WERI-Rb-1 (cell line): ENCODE measurements around the gene SUMF1.

Experiments
- DNase-seq: peaks from one replicate; pipeline ENCODE4 v3.0.0-alpha.2; 2020
- H3K27ac ChIP-seq: fragments of 250-450 bp; sonication (Bioruptor Pico); 2 replicates; pipeline ENCODE4 v1.5.1; 2020; ENCODE audit warnings: mild to moderate bottlenecking, moderate library complexity
- H3K27me3 ChIP-seq: fragments of 250-450 bp; sonication (Bioruptor Pico); 2 replicates; pipeline ENCODE4 v1.5.1; 2021; ENCODE audit warnings: mild to moderate bottlenecking, low read depth, moderate library complexity; ENCODE audit not compliant: insufficient read depth, severe bottlenecking
- H3K36me3 ChIP-seq: fragments of 250-450 bp; sonication (Bioruptor Pico); 2 replicates; pipeline ENCODE4 v1.5.1; 2020; ENCODE audit warnings: mild to moderate bottlenecking, moderate library complexity
- H3K4me3 ChIP-seq: 2 replicates; pipeline ENCODE4 v1.5.1; 2011; ENCODE audit warnings: low read depth, mild to moderate bottlenecking, control low read depth, low read length
- H3K9me3 ChIP-seq: fragments of 250-450 bp; sonication (Bioruptor Pico); 2 replicates; pipeline ENCODE4 v1.5.1; 2021; ENCODE audit warnings: mild to moderate bottlenecking, moderate library complexity; ENCODE audit not compliant: severe bottlenecking
- TF ChIP-seq, protein P1 (sequence below): IDR thresholded peaks from 2 replicates; pipeline ENCODE4 v1.5.1; 2011; ENCODE audit warnings: low read depth, mild to moderate bottlenecking, control low read depth, inconsistent platforms, low read length

Gene SUMF1

DNA sequence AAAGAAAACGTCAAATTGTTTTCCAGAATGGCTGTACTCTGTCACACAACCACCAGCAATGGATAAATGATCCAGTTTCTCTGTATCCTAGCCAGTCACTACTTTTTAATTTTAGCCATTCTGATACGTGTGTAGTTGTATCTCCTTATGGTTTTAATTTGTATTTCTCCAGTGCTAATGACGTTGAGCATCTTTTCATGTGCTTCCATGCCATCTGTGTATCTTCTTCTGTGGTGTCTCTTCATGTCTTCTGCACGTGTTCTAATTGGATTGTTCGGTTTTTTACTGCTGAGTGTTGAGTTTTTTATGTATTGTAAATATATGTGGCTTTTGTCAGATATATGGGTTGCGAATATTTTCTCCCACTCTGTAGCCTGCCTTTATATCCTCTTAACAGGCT is 81.9 kb downstream of the SUMF1 start:
- Histone ChIP-seq H3K27me3 (no peaks in the 10 kb centered on the region), H3K9me3 (no peaks in the 10 kb centered on the region), H3K4me3 (no peak overlapping the region), H3K27ac (no peak overlapping the region), H3K36me3 (no peaks in the 10 kb centered on the region)
- TF ChIP-seq, protein P1, sequence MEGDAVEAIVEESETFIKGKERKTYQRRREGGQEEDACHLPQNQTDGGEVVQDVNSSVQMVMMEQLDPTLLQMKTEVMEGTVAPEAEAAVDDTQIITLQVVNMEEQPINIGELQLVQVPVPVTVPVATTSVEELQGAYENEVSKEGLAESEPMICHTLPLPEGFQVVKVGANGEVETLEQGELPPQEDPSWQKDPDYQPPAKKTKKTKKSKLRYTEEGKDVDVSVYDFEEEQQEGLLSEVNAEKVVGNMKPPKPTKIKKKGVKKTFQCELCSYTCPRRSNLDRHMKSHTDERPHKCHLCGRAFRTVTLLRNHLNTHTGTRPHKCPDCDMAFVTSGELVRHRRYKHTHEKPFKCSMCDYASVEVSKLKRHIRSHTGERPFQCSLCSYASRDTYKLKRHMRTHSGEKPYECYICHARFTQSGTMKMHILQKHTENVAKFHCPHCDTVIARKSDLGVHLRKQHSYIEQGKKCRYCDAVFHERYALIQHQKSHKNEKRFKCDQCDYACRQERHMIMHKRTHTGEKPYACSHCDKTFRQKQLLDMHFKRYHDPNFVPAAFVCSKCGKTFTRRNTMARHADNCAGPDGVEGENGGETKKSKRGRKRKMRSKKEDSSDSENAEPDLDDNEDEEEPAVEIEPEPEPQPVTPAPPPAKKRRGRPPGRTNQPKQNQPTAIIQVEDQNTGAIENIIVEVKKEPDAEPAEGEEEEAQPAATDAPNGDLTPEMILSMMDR: no peak
- no peak for DNase-seq

DNA sequence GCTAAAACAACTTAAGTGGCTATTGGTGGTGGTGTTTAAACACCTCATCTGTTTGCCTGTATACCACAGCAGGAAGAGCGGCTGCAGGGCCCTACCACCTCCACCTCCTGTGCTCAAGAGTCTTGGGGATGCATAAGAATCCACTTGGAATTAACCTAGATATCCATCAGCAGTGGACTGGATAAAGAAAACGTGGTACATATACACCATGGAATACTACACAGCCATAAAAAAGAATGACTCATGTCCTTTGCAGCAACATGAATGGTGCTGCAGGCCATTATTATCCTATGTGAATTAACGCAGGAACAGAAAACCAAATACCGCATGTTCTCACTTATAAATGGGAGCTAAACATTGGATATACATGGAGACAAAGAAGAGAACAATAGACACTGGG is 87.1 kb downstream of the SUMF1 start:
- no peaks in the 10 kb centered on the region for H3K27me3 ChIP-seq
- no peaks in the 10 kb centered on the region for H3K36me3 ChIP-seq
- DNase-seq: no peak
- no peak overlapping the region for H3K4me3 ChIP-seq
- no peaks in the 10 kb centered on the region for H3K9me3 ChIP-seq
- TF ChIP-seq, protein P1: no peak
- H3K27ac ChIP-seq: no peak overlapping the region

DNA sequence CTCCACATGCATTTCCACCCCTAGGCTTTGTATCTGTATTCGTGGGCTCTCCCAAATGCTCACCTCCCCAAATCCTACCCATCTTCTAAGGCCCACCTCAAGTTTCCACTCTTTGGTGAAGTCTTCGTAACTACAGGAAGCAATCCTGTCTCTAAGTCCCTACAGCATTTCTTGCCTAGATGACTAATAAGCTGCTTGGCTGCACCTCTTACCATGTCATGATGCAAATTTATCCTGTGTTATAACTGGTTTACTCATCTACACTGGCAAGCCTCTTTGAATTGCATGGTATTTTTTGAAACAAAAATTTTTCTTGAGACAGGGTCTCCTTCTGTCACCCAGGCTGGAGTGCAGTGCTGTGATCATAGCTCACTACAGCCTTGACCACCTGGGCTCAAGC is 90.6 kb downstream of the SUMF1 start:
- H3K27ac ChIP-seq: no peak overlapping the region
- H3K9me3 ChIP-seq: no peaks in the 10 kb centered on the region
- H3K27me3 ChIP-seq: no peaks in the 10 kb centered on the region
- DNase-seq: no peak
- H3K4me3 ChIP-seq: no peak overlapping the region
- TF ChIP-seq, protein P1: no peak
- H3K36me3 ChIP-seq: no peaks in the 10 kb centered on the region

DNA sequence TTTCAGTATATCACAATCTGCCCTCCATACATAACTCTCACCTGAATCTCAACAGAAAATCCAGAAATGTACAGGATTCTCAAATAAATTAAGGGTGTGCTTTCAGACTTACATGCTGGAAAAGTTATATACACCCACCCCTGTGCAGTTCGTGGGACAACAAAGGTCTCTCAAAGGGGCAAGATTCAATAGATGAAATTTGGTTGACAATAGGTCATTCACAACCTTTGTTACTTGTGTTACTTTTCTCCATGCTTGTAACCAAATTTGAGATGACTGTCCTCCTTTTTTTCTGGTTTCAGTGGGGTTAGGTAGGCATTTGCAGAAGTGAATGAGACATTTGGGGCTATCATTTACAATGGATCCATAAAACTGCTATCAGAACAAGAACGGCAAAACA is 91.2 kb downstream of the SUMF1 start:
- H3K4me3 ChIP-seq: no peak overlapping the region
- TF ChIP-seq, protein P1: no peak
- H3K9me3 ChIP-seq: no peaks in the 10 kb centered on the region
- DNase-seq: no peak
- no peaks in the 10 kb centered on the region for H3K27me3 ChIP-seq
- no peaks in the 10 kb centered on the region for H3K36me3 ChIP-seq
- H3K27ac ChIP-seq: no peak overlapping the region

DNA sequence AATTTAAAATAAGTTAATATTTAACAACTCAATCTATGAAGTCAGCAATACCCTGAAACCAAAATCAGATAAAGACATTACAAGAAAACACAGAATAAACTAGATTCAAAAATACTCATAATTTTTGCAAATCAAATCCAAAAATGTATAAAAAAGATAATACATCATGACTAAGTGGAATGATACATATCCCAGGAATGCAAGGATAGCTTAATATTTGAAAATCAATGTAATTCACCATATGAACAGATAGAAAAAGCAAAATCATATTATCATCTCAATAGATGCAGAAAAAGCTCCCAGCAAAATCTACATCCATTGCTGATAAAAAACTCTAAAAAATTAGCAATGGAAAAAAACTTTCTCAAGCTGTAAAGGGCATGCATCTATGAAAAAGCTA is 93.4 kb downstream of the SUMF1 start:
- TF ChIP-seq, protein P1: no peak
- no peaks in the 10 kb centered on the region for H3K36me3 ChIP-seq
- H3K9me3 ChIP-seq: no peaks in the 10 kb centered on the region
- H3K27ac ChIP-seq: no peak overlapping the region
- H3K4me3 ChIP-seq: no peak overlapping the region
- H3K27me3 ChIP-seq: no peaks in the 10 kb centered on the region
- no peak for DNase-seq

DNA sequence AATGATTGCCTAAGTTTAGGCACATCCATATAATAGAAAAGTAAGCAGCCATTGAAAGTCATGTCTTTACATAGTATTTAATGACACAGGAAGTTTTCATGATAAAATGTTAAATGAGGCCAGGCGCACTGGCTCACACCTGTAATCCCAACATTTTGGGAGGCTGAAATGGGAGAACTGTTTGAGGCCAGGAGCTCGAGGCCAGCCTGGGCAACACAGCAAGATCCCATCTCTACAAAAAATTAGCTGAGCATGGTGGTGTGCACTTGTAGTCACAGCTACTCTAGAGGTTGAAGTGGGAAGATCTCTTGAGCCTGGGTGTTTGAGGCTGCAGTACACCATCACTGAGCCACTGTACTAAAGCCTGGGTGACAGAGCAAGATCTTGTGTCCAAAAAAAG is 104.5 kb downstream of the SUMF1 start:
- H3K36me3 ChIP-seq: no peaks in the 10 kb centered on the region; the same call in 1 of the 2 replicates
- H3K27me3 ChIP-seq: no peaks in the 10 kb centered on the region
- H3K9me3 ChIP-seq: no peaks in the 10 kb centered on the region
- no peak overlapping the region for H3K4me3 ChIP-seq
- DNase-seq: no peak
- H3K27ac ChIP-seq: no peak overlapping the region
- TF ChIP-seq, protein P1: no peak
